HTERT RPE-1 (cell line): ENCODE measurements around the gene MCRIP1.

Experiments used
- in situ Hi-C: fragments of 300-500 bp; cut with MboI; formaldehyde crosslinking; loops from 4 replicates; pipeline ENCODE4 v1.14.3; 2020; ENCODE audit warnings: low sequenced_read_pairs

The MCRIP1 gene

DNA sequence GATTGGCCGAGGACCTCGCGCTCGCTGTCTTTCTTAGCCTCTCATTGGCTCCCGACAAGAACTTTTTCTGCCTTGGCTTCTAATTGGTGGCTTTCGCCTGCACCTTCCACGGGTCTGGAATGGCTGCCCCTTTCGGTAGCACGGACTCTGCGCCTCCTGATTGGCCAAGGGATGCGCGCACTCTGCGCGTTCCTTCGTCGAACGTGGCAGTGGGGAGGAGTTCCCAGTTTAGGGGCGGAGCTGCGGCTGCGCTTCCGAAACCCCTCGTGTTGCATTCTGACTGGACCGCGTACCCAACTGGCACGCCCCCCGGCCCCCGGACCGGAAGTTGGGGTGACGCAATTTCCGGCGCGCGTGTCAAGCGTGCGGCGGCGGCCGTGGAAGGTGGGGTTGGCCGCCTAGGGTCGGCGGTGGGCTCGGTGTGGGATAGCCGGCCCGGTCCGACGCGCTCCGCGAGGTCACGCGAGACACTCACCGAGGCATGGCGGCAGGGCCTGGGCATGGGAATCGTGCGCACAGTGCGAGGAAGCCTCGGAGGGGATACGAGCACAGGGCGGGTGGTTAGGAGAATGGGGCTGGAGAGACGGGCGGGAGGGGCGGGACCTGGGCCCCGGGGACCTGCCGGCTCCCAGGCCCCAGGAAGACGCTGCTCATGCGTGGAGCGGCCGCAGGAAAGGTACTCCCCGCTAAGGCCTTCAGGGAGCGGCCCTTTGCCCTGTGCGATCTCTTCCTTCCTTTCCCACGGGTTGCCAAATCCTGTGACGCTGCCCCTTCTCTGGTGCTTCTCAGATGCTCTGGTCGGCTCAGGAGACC lies 27.9 kb upstream of the MCRIP1 start:
- in situ Hi-C loops = no loop called here

DNA sequence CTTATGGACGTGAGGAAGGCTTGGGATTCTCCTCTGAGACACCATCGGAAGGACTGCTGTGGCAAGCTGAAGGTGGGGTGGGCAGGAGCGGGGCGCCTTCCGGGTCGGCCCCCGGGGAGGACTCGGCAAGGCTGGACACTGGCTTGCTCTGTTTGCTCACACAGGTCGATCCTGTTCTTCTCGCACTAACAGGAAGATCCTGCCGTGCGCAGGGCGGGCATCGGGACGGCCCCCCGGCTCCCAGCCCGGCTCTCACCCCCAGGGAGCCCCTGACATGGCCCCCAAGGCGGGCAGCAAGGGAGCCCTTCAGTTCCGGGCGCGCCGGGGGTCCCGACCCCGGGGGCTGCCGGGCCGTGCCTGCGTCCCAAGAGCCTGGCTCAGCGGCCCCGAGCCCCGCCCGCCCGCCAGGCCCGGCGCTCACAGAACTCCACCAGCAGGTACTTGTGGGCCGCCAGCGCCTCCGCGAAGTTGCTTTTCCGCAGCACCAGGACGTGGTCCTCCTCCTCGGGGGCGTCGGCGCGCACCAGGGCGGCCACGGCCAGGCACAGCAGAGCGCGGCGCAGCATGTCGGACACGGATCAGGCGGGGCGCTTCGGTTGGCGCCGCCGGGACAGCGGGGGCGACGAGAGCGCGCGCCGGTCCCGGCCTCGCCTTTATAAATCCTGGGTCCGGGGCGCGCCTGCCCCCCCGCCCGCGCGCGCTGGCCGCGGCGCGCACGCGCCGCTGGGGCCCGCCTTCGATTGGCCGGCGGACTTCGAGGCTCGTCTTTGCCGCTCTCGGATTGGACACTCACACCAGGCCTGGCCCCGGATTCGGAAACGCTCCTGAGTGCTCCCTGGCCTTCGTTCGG lies 27.0 kb upstream of the MCRIP1 start, which contains the start of gene P4HB:
TSS of gene P4HB (minus strand) at position 630 of the 850 bp plus-strand sequence. CDS start at position 566, 64 bp downstream.
- in situ Hi-C loops = no loop called here

DNA sequence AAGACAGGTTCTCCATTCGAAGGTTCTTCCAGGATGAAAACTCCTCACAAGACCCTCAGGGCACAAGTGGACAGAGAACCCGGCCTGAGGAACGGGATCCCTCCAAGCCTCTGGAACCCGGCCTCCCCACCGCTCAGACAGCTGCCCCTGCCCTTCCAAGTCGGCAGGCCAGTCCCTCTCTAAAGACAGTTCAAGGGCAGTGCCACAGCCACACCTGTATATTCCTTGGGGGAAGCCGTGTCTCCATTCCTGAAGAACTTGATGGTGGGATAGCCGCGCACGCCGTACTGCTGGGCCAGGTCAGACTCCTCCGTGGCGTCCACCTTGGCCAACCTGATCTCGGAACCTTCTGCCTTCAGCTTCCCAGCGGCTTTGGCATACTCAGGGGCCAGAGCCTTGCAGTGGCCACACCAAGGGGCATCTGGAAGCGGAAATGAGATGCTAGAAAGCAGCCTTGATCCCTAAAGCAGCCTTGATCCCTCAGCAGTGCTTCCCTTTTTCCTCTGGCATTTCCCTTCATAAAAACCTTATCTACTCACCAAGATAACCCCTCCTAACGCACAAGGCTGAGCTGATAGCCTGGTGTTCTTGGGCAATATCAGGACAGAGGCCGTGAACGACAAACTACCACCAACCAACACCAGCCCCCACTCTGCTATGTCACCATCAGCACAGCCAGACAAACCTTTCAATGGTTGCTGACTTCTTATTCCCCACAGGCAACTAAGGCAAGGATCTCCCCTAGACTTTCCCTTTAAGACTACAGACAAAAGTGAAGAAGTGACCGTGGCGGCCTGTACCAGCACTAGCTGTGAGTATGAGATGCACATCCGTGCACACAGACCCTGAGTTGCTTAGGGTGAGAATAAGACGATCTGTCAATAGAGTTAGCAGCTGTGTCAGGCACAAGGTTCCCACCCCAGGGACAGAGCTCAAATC lies 26.1 kb upstream of the MCRIP1 start:
- in situ Hi-C loops = no loop called here

DNA sequence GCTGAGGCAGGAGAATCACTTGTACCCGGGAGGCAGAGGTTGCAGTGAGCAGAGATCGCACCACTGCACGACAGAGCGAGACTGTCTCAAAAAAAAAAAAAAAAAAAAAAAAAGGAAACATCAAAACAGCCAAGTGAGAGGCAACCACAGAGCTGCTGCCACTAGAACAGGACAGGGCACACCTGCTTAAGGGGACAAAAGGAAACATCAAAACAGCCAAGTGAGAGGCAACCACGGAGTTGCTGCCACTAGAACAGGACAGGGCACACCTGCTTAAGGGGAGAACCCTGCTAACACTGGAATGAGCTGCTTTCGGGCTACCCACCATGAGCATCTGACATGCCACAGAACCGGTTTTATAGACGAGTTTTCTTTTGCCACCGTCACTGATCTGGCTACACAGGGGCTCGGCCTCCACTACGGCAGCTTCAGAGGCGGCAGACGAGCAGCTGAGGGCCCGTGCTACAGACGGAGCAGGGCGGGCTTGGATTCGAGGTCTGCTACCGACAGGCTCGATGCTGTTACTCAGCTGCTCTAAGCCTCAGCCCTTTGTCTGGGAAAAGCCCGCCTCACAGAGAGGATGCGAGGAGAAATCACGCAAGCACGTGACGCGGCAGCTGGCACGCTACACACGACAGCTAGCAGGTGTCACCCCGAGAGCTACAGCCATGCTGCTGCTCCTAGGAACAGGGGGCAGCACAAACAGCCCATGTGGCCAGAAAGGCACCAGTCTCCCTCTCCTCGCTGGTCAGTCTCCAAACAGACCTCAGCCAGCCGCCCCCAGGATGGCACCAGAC lies 25.3 kb upstream of the MCRIP1 start:
- in situ Hi-C loops = no loop called here

DNA sequence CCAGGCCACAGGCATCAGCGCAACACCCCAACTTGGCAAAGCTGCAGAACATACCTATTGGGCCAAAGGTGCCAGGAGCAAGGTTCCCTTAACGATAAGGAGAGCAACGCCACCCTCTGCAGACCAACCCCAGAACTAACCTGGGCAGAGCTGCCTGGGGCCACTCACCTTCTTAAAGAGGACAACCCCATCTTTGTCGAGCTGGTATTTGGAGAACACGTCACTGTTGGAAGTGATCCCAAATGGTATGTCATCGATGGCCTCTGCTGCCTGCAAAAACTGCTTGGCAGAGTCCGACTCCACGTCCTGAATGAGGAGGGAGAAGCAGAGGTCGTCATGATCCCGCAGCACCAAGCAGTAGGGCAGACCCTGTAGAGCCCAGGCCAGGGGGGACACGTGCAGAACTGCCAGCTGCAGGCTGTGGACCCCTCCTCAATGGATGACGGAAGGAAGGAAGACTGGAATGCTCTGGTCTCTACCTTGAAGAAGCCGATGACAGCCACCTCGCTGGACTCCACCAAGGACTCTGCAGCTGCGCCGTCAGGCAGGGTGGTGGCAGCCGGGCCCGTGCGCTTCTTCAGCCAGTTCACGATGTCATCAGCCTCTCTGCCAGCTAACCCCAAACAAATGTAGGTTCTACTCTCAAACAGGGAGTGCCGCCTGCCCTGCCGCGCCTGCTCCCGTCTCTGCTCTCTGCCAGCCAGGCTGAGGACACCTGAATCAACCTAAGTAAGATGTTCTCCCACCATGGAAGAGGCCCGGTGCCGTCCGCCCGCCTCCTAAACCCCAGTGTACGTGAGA lies 22.1 kb upstream of the MCRIP1 start:
- in situ Hi-C loops = no loop called here

DNA sequence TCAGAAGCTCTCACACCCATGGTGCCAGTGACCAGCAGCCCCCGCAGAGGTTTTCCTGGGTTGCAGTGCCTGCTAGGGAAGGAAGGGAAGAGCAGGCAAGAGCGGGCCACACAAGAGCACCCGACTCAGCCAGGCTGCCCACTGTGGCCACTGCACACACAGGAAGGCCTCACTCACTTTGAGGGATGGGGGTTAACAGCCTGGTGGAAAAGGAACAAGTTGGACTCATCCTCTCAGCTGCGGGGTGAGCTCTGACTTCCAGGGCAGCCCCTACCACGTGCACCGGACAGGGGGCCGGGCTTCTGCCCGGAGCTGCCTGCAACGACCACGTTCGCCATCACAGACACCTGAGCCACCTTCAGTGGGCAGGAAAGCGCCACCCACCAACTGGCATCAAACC lies 19.1 kb upstream of the MCRIP1 start:
- in situ Hi-C loops = no loop called here

DNA sequence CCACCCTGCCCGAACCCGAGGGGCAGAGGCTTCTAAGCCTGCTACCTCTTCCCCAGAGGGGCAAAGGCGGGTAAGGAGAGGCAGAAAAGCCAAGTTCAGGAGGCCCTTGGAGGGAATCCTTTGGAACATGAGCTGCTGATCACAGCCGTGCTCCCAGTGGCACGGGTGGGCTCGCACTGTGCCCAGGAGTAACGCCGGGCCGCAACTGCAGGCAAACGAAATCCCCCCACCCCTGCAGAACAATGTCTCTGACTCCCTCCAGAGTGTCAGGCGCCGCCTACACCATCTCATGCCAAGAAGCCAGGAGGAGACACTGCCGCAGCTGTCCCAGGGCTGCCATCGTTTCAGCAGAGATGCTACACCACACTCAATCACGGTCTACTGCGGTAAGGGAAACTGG lies 18.3 kb upstream of the MCRIP1 start:
- in situ Hi-C loops = no loop called here

DNA sequence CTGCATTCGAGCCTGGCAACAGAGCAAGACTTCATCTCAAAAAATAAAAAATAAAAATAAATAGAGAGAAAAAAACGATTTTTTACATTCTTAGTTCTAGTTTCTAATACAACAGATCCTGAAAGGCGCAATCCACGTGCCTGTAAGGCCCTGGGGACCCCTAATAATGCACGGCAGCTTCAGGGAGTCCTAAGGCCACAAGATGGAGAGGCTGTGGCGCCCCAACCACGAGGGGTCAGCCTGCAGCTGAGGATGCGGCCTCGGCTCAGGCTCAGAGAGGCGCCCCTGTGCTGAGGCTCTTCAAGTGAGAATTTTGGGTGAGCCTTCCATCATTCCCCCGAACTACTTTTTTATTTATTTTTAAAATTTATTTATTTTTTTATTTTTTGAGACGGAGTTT lies 16.4 kb upstream of the MCRIP1 start:
- in situ Hi-C loops = no loop called here

DNA sequence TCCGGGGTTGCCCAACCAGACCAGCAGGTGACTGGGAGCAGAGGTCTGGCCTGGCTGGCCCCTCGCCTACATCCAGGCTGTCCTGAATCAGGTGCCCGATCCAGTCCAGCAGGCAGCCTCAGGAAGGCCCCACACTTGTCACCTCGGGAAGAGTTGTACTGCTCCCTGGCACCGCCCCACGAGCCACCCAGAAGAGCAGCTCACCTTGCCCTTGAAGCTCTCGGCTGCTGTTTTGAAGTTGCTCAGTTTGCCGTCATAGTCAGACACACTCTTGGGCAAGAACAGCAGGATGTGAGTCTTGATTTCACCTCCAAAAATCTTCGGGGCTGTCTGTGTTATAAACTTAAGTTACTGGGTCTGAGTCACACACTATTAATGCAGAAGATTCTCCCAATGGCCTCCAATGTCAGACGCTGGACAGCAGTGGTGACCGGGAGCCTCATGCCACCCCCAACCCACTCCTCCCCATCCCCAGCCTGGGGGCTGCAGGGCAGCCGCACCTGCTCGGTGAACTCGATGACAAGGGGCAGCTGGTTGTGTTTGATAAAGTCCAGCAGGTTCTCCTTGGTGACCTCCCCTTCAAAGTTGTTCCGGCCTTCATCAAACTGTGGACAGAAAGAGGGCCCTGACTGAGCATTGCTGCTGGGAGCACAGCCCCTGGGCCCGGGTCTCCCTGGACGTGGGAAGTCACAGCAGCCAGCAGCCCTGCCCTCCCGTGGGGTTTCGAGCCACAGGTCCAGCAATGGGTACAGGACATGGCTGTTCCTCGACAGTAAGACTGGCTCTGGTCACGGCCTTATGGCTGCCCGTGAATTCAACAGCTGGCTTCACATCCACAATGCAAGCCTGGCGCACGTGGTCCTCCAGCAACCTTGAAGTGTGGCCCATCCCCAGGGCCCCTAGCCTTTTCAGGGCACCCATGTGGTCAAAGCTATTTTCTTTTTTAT lies 13.9 kb upstream of the MCRIP1 start:
- in situ Hi-C loops = no loop called here

DNA sequence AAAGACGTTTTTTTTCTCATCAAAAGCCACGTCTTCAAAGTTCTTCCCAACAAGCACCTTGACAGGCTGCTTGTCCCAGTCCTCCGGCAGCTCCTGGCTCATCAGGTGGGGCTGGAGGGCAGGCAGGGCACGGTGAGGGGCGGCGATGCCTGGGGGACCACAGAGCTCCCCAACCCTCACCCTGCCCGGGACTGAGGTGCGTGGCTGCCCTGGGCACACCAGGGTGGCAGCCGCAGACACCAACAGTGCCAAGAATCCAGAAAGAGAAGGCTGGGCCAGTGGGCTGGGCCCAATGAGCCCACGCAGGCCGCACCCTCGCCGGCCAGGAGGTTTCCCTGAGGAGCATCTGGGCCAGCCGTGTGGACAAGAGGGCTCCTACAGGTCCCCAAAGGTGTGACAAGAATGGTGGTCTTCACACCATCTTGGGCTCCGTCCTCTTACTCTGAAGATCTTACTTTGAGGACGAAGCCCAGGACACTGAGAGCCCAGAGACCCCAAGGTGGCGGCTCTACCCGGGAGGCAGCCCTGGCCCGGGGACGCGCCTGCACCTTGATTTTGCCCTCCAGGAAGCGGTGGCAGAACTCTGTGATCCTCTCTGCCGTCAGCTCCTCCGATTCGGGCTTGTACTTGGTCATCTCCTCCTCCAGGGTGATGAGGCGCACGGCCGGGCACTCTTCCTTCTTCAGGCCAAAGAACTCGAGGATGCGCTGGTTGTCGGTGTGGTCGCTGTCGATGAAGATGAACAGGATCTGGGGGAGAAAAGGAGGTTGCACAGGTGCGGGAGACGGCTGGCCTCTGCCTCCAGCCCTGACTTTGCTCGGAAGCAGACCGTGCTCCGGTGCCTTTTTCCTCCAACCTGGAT lies 13.0 kb upstream of the MCRIP1 start:
- in situ Hi-C loops = no loop called here

DNA sequence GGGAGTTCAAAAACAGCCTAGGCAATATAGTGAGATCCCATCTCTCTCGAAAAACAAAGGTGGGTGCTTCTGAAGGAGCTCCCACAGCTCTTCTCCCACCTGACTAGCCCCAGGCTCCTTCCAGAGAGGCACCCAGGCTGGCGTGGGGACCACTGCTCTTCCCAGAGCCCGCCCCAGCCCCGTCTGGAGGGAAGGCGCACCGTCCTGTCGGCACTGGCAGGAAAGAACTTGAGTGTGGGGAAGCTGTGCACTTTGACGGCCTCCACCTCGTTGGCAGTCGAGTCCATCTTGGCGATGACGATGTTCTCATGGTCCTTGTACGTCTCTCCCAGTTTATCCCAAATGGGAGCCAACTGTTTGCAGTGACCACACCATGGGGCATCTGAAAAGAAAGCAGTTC lies 12.3 kb upstream of the MCRIP1 start:
- in situ Hi-C loops = no loop called here

DNA sequence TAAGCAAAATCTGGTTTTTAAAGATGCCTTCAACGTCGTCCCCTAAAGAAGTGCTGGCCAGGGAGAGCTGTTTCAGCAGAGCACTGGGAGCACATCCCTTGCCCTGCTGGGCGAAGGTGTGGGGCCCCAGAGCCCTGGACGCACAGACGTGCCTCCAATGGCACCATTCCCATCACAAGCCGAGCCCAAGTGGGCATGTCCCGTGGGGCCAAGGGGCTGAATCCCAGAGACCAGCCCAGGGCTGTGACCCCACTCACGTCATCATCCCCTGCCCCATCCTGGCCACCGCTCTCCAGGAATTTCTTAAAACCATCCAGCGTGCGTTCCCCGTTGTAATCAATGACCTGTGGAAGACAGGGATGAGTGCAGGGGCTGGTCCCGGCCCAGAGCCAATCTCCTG lies 11.8 kb upstream of the MCRIP1 start:
- in situ Hi-C loops = no loop called here

DNA sequence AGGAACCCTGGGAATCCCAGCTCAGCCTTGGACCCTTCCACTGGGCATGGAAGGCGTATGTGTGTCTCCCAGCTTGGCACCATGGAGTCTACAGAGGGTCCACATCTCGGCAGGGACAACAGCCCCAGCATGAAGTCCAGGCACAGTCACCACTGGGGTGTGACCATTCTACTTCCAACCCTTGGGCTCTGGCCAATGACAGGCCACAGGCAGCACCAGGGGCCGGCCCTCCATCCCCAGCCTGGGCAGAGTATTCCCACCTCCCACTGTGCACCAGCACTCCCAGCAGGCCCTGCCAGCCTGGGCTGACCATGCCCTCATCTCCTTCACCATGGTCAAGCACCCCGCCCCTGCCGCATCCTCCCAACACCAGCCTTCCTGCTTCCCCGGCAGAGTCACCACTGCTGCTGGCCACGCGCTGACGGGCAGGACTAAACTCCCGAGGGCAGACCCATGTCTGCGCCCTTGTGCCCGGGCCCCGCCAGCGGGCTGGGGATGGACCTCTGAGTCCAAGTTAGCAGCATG lies 11.3 kb upstream of the MCRIP1 start:
- in situ Hi-C loops = no loop called here

DNA sequence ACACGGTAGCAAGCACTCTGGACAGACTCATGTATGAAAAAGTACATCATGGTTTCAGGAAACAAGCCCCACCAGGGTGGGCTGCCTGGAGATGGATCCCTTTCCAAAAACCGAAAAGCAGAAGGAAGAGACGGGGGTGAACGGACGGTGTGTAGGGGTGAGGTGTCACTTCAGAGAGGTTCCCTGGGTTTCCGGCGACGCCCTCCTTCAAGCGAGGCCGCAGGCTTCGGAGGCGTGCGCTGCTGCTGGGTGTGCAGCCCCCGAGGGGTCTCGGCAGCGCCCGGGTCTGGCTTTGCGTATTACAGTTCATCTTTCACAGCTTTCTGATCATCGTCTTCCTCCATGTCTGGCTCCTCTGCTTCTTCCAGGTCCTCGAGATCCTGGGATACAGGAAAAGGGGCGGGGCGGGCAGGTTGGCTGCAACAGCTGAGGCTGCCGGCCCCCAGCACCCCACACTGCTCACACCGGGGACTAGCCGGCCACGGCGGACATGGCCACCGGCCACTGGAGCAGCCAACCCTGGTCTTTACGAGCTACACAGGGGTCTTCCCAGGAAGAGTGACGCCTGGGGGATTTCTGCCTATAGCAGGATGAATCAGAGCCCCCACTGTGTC lies 10.7 kb upstream of the MCRIP1 start:
- in situ Hi-C loops = no loop called here

DNA sequence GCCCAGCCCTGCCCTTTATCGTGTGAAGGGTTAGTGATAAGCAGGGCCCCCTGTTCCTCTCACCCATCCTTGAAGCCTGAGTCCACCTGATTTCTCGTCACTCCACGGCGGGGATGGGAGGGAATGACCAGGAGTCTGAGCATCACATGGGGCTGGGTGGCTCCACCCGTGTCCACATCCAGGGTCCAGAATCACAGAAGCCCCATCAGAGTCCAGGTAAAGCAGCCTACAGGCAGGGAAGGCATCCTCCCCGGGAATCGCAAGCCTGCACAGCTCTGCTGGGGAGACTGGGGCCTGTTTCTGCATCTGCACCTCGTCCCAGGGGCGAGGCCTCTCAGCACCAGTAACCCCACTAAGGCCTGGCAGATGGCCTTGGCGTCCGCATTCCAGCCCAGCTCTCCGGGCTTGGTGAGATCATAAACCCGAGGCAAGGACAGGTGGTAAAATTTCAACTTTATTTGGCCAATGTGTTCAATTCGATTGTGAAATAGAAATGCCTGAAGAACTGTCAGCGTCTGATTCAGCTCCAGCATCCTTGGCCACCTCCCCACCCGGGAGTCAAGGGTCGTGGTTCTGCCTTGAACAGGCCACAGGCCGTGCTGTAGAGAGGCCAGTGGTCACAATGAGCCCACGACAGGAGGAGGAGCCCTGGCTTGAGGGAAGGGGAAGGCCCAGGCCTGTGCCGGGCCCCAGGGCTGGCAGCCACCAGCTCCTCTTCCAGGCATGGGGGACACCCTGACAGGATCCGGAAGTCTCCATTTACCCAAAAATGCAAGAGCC lies 9.8 kb upstream of the MCRIP1 start:
- in situ Hi-C loops = no loop called here

DNA sequence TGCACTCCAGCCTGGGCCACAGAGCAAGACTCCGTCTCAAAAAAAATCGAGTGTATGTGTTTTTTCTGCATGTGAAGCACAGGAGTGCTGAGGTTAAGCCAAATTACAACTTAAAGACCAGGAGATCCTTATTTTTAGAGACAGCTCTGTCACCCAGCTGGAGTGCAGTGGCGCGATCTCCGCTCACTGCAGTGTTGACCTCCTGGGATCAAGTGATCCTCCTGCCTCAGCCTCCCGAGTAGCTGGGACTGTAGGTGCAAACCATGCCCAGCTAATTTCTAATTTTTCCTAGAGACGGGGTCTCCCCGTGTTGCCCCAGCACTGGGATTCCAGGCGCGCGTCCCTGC lies 9.3 kb upstream of the MCRIP1 start:
- in situ Hi-C loops = no loop called here
